Activated CD8-positive, alpha-beta memory T cell treated with anti-CD3 and anti-CD28 coated beads, Interleukin-2, amount 50 U/mL, for 1 hour (primary cell): ENCODE data around the gene GSDMA.
"Not testable (repeated sequence)": the region's sequence is repeated elsewhere in the genome, so short reads cannot be mapped to it uniquely, and the experiment has no call there.

Source experiments
- DNase-seq: peaks from one replicate; pipeline ENCODE4 v3.0.0-alpha.2; 2020; ENCODE audit errors: extremely low read depth

Gene GSDMA

DNA sequence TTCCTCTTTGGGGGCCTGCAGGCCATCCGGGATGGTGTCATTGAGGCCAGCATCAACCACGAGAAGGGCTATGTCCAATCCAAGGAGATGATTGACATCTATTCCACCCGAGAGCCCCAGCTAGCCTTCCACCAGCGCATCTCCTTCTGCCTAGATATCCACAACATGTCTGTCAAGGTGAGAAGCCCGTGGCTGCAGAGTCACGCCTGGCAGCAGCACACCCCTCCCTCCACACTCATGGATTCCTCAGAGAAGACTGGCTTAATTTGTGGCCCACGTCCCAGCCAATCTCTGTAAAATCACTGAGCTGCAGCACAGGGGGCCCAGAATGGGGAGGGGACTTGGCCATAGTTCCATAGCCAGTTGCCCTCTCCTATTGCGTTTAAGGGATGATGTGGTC is 33.4 kb downstream of the GSDMA start:
- DNase-seq, result no peak

- DNase-seq, result no peak
Observed at GRCh38 chr17:39996800-39997199, 34.0 kb downstream of the GSDMA start.

GRCh38 chr17:39997543-39997942 is 34.7 kb downstream of the GSDMA start:
- no peak for DNase-seq

GRCh38 chr17:39999067-39999466 is 36.3 kb downstream of the GSDMA start:
- no peak for DNase-seq

DNA sequence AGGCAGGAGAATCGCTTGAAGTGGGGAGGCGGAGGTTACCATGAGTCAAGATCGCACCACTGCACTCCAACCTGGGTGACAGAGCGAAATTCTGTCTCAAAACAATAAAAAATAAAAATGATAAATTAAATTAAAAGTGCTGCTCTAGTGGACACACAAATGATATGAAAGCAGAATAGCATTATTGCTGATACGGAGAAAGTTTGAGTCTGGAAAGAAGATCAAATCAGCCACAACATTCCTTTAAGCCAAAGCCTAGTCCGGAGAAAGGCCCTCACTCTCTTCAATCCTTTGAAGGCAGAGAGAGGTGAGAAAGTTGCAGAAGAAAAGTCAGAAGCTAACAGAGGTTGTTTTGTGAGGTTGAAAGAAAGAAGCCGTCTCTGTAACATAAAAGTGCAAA is 37.4 kb downstream of the GSDMA start:
- DNase-seq, result no peak

DNA sequence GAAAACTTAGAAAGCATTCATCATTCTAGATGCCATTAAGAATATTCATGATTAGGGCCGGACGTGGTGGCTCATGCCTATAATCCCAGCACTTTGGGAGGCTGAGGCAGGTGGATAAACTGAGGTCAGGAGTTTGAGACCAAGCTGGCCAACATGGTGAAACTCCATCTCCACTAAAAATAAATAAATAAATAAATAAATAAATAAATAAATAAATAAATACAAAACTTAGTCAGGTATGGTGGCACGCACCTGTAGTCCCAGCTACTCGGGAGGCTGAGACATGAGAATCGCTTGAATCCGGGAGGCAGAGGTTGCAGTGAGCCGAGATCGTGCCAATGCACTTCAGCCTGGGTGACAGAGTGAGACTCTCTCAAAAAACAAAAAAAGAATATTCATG is 38.5 kb downstream of the GSDMA start:
- DNase-seq, result not testable (repeated sequence)

- no peak for DNase-seq
Observed at GRCh38 chr17:40004072-40004471, 41.3 kb downstream of the GSDMA start.

- no peak for DNase-seq
Observed at GRCh38 chr17:40004712-40005111, 41.9 kb downstream of the GSDMA start.

- DNase-seq, result no peak
Observed at GRCh38 chr17:40005520-40005919, 42.7 kb downstream of the GSDMA start.

GRCh38 chr17:40010946-40011500 is 48.2 kb downstream of the GSDMA start:
- not testable (repeated sequence) for DNase-seq

GRCh38 chr17:40012017-40012647 is 49.3 kb downstream of the GSDMA start:
- not testable (repeated sequence) for DNase-seq

- DNase-seq, result no peak
Observed at GRCh38 chr17:40014375-40014980, 51.7 kb downstream of the GSDMA start.

DNA sequence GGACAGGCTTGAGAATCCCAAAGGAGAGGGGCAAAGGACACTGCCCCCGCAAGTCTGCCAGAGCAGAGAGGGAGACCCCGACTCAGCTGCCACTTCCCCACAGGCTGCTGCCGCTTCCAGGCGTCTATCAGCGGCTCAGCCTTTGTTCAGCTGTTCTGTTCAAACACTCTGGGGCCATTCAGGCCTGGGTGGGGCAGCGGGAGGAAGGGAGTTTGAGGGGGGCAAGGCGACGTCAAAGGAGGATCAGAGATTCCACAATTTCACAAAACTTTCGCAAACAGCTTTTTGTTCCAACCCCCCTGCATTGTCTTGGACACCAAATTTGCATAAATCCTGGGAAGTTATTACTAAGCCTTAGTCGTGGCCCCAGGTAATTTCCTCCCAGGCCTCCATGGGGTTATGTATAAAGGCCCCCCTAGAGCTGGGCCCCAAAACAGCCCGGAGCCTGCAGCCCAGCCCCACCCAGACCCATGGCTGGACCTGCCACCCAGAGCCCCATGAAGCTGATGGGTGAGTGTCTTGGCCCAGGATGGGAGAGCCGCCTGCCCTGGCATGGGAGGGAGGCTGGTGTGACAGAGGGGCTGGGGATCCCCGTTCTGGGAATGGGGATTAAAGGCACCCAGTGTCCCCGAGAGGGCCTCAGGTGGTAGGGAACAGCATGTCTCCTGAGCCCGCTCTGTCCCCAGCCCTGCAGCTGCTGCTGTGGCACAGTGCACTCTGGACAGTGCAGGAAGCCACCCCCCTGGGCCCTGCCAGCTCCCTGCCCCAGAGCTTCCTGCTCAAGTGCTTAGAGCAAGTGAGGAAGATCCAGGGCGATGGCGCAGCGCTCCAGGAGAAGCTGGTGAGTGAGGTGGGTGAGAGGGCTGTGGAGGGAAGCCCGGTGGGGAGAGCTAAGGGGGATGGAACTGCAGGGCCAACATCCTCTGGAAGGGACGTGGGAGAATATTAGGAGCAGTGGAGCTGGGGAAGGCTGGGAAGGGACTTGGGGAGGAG is 52.5 kb downstream of the GSDMA start, which contains the start of gene CSF3:
Gene CSF3, plus strand, starts transcription at position 436 of the 993 bp plus-strand sequence. Its CDS starts 35 bp downstream, at position 471.
- no peak for DNase-seq

DNA sequence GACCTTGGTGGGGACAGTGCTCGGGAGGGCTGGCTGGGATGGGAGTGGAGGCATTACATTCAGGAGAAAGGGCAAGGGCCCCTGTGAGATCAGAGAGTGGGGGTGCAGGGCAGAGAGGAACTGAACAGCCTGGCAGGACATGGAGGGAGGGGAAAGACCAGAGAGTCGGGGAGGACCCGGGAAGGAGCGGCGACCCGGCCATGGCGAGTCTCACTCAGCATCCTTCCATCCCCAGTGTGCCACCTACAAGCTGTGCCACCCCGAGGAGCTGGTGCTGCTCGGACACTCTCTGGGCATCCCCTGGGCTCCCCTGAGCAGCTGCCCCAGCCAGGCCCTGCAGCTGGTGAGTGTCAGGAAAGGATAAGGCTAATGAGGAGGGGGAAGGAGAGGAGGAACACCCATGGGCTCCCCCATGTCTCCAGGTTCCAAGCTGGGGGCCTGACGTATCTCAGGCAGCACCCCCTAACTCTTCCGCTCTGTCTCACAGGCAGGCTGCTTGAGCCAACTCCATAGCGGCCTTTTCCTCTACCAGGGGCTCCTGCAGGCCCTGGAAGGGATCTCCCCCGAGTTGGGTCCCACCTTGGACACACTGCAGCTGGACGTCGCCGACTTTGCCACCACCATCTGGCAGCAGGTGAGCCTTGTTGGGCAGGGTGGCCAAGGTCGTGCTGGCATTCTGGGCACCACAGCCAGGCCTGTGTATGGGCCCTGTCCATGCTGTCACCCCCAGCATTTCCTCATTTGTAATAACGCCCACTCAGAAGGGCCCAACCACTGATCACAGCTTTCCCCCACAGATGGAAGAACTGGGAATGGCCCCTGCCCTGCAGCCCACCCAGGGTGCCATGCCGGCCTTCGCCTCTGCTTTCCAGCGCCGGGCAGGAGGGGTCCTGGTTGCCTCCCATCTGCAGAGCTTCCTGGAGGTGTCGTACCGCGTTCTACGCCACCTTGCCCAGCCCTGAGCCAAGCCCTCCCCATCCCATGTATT is 53.5 kb downstream of the GSDMA start:
- no peak for DNase-seq

GRCh38 chr17:40017422-40018080 is 54.7 kb downstream of the GSDMA start:
- no peak for DNase-seq

DNA sequence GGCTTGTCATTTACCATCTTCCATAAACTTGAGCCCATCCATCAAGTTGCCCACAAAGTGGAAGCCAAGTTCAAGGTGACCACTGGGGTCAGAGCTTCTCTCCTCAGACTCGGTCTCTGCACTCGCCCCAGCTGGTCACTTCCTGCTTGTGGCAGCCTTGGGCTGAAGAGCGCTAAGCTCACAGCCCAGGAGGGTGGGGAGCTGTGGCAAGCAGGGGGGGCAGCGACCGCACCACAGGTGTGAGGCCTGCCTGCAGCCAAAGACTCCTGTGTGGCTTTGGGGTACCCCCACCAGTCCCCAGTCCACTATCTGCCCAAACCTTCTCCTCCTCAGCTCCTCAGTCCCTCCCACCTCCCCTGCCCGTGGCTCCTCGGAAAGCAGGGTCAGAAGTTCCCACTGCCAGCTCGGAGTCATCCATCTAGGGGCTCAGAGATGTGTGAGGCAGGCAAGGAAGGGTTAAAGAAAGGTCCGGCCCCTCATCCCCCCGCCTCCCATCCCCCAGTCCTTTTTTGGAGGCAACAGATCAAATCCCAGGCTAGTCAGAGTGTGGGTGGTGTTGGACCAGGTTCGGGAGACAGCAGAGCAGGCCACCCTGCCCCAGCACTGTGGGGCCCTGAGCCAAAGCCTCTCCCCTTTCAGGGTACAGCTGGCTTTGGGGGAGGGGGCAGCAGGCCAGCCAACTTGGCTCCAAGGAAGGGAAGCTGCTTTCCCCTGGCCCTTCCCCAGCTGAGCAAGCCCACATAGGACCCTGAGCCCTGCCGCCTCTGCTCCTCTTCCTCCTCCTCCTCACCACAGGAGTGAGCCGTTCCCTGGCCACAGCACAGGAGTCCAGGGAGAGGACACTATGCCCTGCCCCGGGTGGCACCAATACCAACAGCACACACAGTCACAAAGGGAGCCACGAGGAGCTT is 55.7 kb downstream of the GSDMA start:
- DNase-seq, result no peak

- DNase-seq, result no peak
Observed at GRCh38 chr17:40019140-40019991, 56.6 kb downstream of the GSDMA start.

DNA sequence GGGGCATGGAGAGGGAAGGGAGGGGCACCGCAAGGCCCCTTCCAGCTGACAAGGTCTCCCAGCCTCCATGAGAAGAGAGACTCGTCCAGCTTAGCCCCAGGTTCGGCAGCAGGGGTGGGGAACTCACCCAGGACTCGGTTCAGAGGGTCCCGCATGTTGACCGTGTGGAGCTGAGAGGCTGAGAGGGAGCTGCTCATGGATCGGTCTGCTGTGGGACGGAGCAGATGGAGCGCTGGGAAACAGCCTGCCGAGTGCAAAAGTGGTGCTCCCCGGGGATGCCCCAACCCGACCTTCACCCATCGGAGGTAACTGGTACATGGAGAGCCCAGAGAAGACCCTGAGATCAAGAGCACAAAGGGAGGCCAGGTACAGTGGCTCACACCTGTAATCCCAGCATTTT is 57.3 kb downstream of the GSDMA start:
- DNase-seq, result no peak
